PC-9 (cell line): ENCODE measurements around the gene CPED1.

Experiments used
- CTCF ChIP-seq: fragments of 200-600 bp; sonication (generic); conservative IDR thresholded peaks from 2 replicates; pipeline ENCODE4 v1.6.1; 2017; ENCODE audit warnings: mixed run types, antibody characterized with exemption, mild to moderate bottlenecking, moderate library complexity
- EZH2 ChIP-seq: fragments of 200-600 bp; sonication (generic); IDR thresholded peaks from 2 replicates; pipeline ENCODE4 v1.8.0; 2017; ENCODE audit warnings: antibody characterized with exemption, low read depth

- TF ChIP-seq EZH2, result no peak
- TF ChIP-seq CTCF, result no peak
Measured at GRCh38 chr7:120998996-120999565, 10.6 kb downstream of the CPED1 start.
